ENCODE measurements around the gene ERFE.

ERFE gene

DNA sequence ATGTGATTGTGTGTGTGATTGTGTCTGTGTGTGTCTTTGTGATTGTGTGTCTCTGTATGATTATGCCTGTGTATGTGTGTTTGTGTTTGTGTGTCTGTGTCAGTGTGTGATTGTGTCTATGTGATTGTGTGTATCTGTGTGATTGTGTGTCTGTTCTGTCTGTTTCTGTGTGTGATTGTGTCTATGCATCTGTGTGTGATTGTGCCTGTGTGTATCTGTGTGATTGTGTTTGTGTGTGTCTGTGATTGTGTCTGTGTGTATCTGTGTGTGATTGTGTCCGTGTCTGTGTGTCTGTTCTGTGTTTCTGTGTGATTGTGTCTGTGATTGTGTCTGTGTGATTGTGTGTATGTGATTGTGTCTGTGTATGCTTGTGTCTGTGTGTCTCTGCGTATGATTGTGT, 32.4 kb upstream of the ERFE start:
- no peak for DNase-seq (ENCODE audit: low read depth in 2 of 2)

DNA sequence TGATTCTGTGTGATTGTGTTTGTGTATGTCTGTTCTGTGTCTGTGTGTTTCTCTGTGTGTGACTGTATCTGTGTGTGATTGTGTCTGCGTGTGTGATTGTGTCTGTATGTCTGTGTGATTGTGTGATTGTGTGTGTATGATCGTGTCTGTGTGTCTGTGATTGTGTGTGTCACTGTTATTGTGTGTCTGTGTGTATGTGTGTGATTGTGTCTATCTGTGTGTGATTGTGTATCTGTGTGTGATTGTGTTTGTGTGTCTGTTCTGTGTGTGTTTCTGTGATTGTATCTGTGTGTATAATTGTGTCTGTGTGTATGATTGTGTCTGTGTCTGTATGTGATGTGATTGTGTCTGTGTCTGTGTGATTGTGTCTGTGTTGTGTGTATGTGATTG, 32.0 kb upstream of the ERFE start:
- DNase-seq (ENCODE audit: low read depth in 2 of 2) = no peak

DNA sequence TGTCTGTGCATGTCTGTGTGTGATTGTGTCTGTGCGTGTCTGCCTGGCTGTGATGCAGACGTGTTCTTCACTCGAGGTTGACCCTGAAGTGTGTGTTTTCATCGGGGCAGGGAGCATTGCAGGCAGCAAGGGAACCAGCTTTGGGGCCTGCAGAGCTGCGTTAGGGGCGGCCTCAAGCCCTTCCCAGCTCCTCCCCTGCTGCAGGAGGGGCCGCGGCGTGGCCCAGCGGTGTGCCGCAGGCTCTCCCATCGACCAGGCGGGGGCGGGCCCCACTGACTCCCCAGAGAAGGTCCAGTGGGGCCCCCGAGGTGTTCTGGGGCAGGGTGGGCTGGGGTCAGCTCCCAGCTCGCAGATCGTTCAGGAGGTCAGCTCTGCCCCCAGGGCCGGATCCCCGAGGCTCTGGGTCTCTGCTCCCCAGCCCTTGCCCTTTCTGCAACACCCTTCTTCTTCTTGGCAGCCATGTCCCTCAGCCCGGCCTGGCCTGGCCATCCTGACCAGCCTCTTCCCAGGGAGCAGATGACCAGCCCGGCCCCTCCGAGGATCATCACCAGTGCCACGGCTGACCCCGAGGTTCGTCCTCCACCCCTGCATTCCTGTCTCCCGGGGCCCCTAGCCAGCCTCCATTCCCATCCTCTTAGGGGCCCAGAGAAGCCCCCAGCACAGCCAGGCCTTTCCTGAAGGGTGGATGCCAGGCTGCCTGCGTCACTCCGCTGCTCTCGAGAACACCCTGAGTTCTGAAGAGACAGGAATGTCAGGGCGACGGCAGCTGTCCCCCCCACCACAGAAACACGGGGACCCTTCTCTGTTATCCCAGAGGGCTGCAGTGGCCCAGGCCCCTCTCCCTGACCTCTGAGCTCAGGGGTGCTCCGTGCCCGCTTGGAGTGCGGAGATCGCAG, 31.4 kb upstream of the ERFE start:
- DNase-seq (ENCODE audit: low read depth in 2 of 2) = no peak

DNA sequence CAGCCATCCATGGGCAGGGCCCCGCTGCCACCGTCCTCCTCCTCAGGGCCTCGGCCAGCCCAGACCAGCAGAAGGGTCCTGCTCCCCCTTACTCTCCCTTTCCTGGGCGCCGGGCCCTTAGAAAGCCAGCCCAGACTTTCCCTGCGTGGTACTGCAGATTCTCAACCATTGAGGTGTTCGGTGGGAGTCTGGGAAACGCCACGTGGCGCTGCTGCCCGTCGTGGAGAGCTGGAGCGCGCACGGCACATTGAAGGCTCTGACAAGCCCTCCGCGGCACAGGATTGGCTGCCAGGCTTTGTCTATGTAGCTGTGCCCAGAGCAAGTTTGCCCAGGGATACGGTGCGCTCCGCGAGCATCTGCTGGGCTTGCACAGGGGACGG, 30.7 kb upstream of the ERFE start:
- DNase-seq (ENCODE audit: low read depth in 2 of 2) = no peak

DNA sequence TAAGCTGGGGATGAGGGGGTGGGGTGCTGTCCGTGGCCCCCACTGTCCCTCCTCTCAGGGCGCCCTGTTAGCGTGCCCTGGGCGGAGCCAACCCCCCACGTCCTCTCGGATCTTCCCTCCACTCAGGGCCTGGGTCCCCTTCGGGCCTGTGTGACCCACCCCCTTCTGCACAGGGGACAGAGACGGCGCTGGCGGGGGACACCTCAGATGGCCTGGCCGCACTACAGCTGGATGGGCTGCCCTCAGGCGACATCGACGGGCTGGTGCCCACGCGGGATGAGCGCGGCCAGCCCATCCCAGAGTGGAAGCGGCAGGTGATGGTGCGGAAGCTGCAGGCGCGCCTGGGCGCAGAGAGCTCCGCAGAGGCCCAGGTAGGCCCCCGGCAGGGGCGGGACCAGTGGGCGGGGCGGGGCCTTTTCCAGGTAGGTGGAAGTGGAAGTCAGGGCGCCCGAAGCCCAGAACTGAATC, 30.2 kb upstream of the ERFE start:
- no peak for DNase-seq (ENCODE audit: low read depth in 2 of 2)

DNA sequence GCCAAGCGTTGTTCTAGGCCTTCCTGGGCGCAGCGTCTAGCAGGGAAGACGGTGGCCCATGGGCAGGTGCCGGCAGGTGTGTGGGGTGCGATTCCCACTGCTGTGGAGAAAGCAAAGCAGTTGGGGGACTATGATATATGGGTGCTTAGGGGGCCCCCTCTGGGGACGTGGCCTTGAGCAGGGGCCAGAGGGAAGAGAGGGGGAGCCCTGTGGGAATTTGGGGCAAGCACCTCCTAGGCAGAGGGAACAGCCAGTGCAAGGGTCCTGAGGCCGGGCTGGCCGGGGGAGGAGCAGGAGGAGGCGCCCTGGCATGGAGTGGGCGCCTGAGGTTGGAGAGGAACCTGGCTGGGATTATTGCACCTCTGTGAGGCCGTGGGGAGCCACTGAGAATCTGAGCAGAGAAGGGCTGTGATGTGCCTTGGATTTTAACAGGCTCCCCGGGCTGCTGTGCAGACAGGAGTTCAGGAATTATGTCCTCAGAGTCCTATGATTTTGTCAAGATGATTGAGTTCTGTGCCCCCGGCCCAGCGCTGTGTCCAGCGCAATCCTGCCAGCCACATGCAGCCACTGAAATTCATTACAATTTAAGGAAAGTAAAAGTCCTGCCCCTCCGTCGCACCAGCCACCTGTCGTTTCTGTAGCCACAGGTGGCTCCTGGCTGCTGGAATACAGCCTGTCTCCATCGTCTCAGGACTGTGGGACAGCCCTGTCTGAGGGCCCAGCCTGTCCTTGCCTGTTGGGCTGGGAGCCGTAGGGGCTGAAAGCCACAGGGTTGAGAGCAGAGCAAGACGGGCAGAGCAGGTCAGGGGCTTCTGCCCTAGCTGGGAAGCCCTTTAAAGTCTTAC, 29.4 kb upstream of the ERFE start:
- DNase-seq (ENCODE audit: low read depth in 2 of 2) = no peak

DNA sequence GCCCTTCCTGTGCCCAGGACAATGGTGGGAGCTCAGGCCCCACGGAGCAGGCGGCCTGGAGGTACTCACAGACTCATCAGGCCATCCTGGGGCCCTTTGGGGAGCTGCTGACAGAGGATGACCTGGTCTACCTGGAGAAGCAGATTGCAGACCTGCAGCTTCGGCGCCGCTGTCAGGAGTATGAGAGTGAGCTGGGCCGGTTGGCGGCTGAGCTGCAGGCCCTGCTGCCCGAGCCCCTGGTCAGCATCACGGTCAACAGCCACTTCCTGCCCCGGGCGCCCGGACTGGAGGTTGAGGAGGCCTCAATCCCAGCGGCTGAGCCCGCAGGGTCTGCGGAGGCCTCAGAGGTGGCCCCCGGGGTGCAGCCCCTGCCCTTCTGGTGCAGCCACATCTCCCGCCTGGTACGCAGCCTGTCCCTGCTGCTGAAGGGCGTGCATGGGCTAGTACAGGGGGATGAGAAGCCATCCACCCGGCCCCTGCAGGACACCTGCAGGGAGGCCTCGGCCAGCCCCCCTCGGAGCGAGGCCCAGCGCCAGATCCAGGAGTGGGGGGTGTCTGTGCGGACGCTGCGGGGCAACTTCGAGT, 28.6 kb upstream of the ERFE start:
- DNase-seq (ENCODE audit: low read depth in 2 of 2) = no peak

DNA sequence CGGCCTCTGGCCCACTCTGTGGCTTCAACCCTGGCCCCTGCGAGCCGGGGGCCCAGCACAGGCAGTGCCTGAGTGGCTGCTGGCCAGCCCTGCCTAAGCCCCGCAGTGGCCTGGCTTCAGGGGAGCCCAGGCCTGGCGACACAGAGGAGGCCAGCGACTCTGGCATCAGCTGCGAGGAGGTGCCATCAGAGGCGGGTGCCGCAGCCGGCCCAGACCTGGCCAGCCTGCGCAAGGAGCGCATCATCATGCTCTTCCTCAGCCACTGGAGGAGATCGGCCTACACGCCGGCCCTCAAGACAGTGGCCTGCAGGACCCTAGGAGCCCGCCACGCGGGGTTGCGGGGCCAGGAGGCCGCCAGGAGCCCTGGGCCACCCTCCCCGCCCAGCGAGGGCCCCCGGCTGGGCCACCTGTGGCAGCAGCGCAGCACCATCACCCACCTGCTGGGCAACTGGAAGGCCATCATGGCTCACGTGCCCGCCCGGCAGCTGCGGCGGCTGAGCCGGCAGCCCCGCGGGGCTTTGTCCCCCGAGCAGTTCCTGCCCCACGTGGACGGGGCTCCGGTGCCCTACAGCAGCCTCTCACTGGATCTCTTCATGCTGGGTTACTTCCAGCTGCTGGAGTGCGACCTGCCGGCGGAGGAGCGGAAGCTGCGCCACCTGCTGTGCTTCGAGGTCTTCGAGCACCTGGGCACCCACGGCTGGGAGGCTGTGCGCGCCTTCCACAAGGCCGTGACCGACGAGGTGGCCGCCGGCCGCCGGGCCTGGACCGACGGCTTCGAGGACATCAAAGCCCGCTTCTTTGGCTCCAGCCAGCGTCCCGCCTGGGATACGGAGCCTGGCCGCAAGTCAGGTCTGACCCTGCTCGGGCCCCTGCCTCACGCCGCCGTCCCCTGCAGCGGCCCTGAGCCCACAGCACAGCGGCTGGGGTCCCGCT, 27.8 kb upstream of the ERFE start:
- DNase-seq (ENCODE audit: low read depth in 2 of 2) = no peak

DNA sequence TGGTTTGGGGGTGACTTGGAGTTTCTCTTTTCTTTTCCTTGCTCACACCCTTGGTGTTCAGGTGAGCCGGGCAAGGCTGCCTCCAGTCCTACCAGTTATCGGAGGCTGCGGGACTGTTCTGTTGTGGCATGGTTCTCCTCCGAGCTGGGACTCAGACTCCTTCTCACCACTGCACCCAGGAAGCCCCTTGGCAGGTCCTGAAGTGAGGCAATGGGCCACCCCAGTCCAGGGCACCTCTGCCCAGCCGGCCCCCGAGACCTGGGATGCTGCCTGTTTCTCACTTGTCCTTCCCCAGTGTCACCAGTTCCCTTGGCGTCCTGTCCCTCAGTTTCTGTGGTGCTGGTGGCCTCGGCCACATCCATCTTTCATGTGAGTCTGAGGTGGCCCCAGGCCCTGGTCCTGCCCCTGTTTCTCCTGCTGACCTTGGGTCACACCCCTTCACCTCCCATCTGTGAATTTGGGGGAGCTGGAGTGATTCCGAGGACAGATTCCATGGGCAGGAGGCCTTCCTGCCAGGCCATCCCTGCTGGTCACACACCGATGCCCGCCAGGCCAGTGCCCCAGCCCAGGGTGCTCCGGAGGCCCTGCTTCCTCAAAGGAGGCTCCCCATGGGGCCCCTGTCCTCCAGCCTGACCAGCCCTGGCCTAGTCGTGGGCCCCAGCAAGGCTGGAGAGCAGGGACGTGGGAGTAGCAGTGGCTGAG, 26.9 kb upstream of the ERFE start:
- DNase-seq (ENCODE audit: low read depth in 2 of 2) = no peak

DNA sequence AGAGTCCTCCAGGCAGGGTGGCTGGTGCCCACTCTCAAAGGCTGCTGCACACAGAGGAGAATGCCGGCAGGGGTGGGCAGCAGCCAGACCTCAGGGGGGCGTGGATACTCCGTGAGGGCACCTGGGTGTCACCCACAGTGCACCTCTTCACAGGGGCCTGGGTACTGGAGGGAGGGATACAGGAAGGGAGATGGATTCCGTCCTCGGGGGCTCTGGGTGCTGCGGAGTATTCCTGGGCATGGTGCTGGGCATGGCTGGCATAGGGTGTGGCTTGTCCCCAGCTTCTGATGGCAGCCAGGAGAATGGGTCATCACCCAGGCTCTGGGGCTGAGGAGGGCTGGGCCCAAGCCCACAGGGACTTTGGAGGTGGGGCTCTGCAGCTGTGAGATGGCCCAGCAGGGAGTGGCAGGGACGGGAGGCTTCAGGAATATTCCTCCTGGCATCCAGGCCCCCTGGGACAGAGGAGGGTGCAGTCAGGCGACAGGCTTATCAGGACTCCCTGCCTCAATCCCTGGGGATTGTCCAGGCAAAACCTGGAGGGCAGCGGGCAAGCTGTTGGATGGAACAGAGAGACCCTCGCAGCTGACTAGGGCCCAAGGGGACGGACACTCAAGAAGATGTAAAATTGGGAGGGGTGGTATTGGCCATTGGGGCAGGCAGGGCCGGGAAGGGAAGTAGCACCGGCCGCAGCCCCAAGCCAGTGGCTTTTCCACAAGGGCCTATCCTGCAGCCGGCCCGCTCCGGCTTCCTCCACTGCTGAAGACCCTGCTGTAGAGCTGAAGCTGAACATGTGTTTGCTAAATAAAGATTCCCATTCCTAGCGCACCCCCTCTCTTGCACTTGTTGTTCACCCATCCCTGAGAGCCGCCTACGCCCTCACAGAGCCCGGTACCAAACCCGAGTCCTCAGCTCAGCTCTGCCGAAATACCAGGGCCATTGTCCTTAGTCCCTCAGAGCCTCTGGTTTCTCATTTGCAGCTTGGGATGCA, 26.0 kb upstream of the ERFE start:
- no peak for DNase-seq (ENCODE audit: low read depth in 2 of 2)

DNA sequence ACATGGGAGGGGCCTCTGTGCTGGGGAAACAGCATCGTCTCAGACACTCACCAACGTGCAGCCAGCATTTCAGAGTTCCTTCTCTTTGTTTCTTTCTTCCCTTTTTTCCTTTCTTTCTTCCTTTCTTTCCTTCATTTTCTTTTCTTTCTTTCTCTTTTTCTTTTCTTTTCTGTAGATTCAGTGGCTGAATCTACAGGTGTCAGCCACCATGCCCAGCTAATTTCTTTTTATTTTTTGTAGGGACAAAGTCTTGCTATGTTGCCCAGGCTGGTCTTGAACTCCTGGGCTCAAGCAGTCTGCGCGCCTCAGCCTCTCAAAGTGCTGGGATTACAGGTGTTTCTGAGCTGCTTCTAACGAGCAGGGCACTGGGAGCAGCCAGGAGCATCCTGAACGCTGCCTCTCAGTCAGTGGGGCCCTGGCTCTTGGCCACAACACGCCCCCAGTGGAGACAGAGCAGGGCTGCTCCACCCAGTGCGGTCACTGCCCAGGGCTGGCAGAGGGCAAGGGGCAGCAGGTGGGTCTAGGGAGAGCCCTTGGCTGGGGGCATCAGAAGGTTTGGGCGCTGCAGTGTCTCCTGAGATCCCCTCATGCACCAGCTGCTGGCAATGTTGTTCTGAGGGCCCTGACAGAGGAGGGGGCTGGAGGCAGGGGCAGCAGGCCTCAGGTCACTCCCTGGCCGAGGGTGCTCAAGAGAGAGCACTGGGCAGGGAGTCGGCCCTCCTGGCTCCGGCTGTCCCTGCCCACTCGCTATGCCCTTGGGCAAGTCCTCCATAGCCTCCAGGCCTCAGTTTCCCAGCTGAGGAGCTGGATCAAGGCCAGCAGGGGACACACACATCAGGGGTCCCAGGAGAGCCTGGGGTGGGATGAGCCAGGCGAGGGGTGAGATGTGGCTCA, 25.0 kb upstream of the ERFE start:
- DNase-seq (ENCODE audit: low read depth in 2 of 2) = no peak

DNA sequence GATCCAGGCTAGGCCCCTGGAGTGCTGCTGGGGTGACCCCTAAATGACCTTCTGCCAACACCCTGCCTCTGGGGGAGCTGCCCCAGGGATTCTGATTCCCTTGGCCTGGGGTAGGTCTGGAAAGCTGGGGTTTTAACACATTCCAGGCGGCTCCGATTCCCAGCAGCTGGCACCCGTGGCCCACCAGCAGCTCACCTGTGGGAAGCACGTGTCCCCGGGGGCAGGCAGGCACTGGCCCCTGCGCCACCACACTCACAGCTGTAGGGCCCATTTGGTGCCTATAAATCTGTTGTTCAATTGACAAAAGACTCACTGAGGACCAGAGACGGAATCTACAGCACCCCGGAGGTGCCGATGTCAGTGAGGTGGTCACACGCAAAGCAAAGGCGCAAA, 24.4 kb upstream of the ERFE start:
- DNase-seq (ENCODE audit: low read depth in 2 of 2) = no peak

DNA sequence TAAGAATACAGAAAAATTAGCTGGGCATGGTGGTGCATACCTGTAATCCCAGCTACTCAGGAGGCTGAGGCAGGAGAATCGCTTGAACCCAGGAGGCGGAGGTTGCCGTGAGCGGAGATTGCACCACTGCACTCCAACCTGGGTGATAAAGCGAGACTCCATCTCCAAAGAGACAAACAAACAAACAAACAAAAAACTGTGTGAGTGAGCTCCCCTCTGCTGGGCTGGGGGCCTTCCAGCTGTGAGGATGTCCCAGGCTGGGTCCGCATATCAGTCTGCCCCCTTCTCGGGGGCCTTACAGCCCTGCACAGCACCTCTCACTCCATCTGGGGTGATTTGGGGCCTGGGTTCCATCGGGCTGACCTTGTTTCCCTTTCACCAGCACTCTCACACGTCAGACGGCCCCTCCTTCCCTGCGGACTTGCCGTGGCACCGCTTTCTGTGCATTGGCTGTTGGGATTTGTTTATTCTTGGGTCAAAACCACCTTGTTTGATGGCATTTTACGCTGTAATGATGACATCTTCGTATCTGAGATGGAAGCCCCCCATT, 23.1 kb upstream of the ERFE start:
- DNase-seq (ENCODE audit: low read depth in 2 of 2) = no peak

DNA sequence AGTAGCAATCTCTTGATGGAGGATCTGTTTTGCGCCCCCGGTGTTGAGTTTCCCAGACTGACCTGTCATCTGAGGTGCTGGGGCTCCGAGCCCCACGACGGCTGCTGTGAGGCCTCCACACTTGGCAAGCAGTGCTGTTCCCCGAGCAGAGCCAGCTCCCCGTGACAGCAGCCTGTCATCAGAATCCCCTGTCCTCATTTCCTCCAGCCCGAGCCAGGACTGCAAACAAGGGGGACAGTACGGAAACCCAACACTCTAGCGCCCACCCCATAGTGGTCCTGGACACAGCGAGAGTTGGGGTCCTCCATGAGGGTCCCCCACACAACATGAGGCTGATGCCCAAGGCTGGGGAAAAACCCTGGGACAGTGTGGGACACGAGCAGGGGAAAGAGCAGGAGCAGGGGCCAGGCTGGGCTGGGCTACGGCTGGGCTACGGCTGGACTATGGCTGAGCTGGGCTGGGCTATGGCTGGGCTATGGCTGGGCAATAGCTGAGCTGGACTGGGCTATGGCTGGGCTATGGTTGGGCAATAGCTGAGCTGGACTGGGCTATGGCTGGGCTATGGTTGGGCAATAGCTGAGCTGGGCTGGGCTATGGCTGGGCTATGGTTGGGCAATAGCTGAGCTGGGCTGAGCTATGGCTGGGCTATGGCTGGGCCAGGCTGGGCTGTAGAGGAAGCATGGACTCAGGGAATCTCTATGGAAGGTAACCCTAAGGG, 21.8 kb upstream of the ERFE start:
- DNase-seq (ENCODE audit: low read depth in 2 of 2) = no peak

DNA sequence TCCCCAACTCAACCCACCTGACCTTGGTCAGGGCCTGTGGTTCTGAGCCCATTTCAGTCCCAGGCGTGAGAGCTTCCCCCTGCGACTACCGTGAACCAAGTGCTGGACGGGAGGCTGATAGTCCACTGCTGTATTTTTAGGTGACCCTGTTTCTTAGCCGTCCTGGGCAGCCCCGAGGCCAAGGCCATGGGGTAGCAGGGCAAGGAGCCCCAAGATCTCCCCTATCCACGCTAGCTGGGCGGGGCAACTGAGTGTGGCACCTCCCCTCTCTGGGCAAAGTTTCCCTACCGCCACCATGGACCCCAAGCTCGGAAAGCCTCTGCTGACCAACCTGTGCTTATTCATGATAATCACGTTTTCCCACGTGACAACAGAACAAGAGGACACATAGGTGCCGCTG, 20.9 kb upstream of the ERFE start:
- DNase-seq (ENCODE audit: low read depth in 2 of 2) = no peak

DNA sequence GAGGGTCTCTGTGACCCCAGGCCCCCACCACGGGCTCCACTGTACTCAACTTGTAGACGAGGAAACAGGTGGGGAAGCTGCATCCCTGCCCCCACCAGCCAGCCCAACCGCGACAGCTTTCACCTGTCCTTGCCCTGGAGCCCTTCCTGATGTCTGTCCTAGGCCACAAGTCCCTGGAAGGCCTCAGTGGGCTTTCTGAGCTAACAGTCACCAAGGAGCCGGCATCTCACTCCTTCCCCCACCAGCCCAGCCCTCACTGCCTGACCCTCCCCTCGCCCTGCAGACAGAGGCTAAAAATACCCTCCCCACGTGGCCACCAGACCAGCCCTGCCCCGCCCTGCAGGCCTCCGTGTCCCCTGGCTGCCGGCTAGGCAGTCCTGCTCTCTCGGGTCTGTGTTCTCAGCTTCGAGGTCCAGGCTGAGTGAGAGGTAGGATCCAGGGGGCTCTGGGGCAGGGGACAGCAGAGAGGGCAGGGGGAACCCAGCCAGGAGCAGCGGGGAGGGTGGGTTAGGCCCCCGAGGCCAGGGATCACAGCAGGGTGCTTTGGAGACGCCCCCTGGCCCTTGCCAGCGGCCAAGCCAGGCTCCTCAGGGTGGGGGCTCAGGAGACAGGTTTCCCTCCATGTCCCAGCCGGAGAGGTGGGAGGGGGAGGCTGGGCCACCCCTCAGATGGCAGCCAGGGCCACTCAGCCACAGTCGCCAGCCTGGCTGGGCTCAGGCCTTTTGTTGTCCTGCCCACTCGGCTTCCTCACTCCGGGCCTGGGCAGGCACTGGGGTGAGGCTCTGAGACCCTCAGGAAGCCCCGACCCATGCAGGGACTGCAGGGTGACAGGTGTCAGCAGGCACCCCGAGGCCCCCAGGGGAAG, 20.2 kb upstream of the ERFE start, which contains the start of gene KLHL30:
Gene KLHL30, plus strand, starts transcription at position 338 of the 865 bp plus-strand sequence. CDS start 2,087 bp downstream, outside the sequence.
- DNase-seq (ENCODE audit: low read depth in 2 of 2) = no peak
